Stomach (tissue), 9 donors: ENCODE measurements around the gene PTCH2. TPM values are rescaled to one million over a fixed set of nuclear protein-coding genes. Genes with fewer than 3 reads are reported as not detected.

Experiments
- DNase-seq, 2 donors: peaks; one replicate each; pipeline versions ENCODE4 v3.0.0 to v3.0.0-alpha.2; 2013 to 2019
- H3K27ac ChIP-seq, 5 donors: fragments of 200-600 bp in 4 of 5; sonication (generic) in 4 of 5; one replicate each; pipeline ENCODE4 v1.5.1; 2013 to 2019; ENCODE audit warnings: mild to moderate bottlenecking in 1 of 5, moderate library complexity in 1 of 5
- H3K27me3 ChIP-seq, 3 donors: fragments of 200-600 bp; sonication (generic); one replicate each; pipeline ENCODE4 v1.5.1; 2017 to 2019; ENCODE audit warnings: mixed run types in 1 of 3
- H3K36me3 ChIP-seq, 4 donors: fragments of 200-600 bp; sonication (generic); 1 replicate in 3 of 4; 2 replicates in 1 of 4; pipeline ENCODE4 v1.5.1; 2016 to 2019
- H3K4me1 ChIP-seq, 4 donors: fragments of 200-600 bp; sonication (generic); one replicate each; pipeline ENCODE4 v1.5.1; 2016 to 2019
- H3K4me3 ChIP-seq, 4 donors: fragments of 200-600 bp; sonication (generic) in 3 of 4; one replicate each; pipeline ENCODE4 v1.5.1; 2016 to 2019; ENCODE audit warnings: mild to moderate bottlenecking in 1 of 4
- H3K9me3 ChIP-seq, 4 donors: fragments of 200-600 bp; sonication (generic); one replicate each; pipeline ENCODE4 v1.5.1; 2016 to 2019
- EP300 ChIP-seq: sonication (generic); formaldehyde crosslinking; IDR thresholded peaks from one replicate; pipeline ENCODE4 v1.6.1; 2017; ENCODE audit warnings: antibody characterized with exemption
- POLR2A ChIP-seq, 4 donors: fragments of 450-650 bp; IDR thresholded peaks; one replicate each; pipeline ENCODE4 v1.6.1; 2016; ENCODE audit warnings: antibody characterized with exemption in 4 of 4, control low read depth in 2 of 4, mild to moderate bottlenecking in 1 of 4, moderate library complexity in 1 of 4
- POLR2AphosphoS5 ChIP-seq, 3 donors: sonication (generic); formaldehyde crosslinking; IDR thresholded peaks; one replicate each; pipeline ENCODE4 v1.6.1; 2016; ENCODE audit warnings: antibody characterized with exemption in 3 of 3
- WGBS, 5 donors: extraction: QIAGEN DNeasy Blood & Tissue Kit in 3 of 5; methylation state at CpG; one replicate each; pipeline versions ENCODE4 v1.1.5 to v1.1.7; 2013 to 2018; 5-methylcytosine and 5-hydroxymethylcytosine counted together
- intact Hi-C: fragments of 100-400 bp; cut with DNase I; formaldehyde crosslinking; loops from one replicate; pipeline ENCODE4 v1.15.1; 2023; ENCODE audit warnings: low total_unique reads
- polyA plus RNA-seq, 3 donors: library from polyadenylated mRNA; stranded (reverse); fragments of 200-250 nt; gene quantifications; one replicate each; pipeline ENCODE4 v1.2.3, GENCODE V29; 2013
- total RNA-seq, 5 donors: library from RNA; depleted of rRNA; stranded (reverse); fragments of >200 nt; gene quantifications; one replicate each; pipeline versions ENCODE4 v1.1.0 to v1.2.3, GENCODE V29; 2014 to 2016
- TF ChIP-seq, protein P1 (sequence below), 7 experiments: fragments of 450-650 bp in 4 of 7; fragments of 200-600 bp in 3 of 7; sonication (generic) in 3 of 7; IDR thresholded peaks; one replicate each; pipeline ENCODE4 v1.5.1; 2016 to 2019; ENCODE audit warnings: antibody characterized with exemption in 7 of 7, control low read depth in 2 of 7, mild to moderate bottlenecking in 1 of 7
- donor health status: healthy with polysubstance abuse.
- donor health status: Bipolar disorder and iron deficiency.
- donor health status: healthy.

The PTCH2 gene
- total and polyA plus RNA-seq, 8 donors = under 0.01 to 2.3 (median 0.40) TPM; not detected in 2

DNA sequence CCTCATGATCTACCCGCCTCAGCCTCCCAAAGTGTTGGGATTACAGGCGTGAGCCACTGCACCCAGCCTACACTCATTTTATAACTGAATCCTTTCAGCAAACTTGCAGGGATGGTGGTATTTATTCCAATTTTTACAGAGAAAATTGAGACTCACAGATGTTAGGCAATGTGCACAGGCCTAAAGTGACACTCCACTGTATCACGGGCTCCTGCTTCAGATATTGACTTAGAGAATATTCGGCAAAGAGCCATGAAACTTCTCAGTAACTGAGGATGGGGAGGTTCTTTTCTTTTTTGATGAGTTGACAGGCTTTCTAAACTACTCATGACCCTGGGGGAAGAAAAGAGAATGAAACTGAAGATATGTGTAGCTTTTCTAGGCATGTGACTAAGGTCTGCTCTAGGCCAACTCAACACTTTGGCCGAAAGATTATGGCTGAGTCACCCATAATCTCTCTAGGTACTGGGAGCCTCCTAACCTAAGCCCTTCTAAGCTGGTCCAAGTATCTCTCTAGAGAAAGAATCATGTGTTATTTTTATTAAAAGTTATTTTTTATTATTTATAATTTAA is 19.9 kb upstream of the PTCH2 start:
- Histone ChIP-seq H3K27me3 (no peaks in the 10 kb centered on the region), H3K4me1 (no peaks in the 10 kb centered on the region), H3K27ac (no peak overlapping the region), H3K4me3 (no peak overlapping the region), H3K9me3 (no peaks in the 10 kb centered on the region), H3K36me3 (peaks cover 0 to 45% (median 31%) of the 10 kb centered on the region in 4 donors)
- no peak for DNase-seq
- intact Hi-C loops = no loop called here
- no peak for TF ChIP-seq POLR2A (IDR thresholded peaks at IDR 0.05)
- no peak for TF ChIP-seq EP300
- TF ChIP-seq, protein P1, sequence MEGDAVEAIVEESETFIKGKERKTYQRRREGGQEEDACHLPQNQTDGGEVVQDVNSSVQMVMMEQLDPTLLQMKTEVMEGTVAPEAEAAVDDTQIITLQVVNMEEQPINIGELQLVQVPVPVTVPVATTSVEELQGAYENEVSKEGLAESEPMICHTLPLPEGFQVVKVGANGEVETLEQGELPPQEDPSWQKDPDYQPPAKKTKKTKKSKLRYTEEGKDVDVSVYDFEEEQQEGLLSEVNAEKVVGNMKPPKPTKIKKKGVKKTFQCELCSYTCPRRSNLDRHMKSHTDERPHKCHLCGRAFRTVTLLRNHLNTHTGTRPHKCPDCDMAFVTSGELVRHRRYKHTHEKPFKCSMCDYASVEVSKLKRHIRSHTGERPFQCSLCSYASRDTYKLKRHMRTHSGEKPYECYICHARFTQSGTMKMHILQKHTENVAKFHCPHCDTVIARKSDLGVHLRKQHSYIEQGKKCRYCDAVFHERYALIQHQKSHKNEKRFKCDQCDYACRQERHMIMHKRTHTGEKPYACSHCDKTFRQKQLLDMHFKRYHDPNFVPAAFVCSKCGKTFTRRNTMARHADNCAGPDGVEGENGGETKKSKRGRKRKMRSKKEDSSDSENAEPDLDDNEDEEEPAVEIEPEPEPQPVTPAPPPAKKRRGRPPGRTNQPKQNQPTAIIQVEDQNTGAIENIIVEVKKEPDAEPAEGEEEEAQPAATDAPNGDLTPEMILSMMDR (IDR thresholded peaks at IDR 0.05) = no peak
- TF ChIP-seq POLR2AphosphoS5 (IDR thresholded peaks at IDR 0.05) = no peak
- WGBS, 5 donors = 91 to 96% (median 93%) methylated on average over 5 of the region's 5 CpGs

GRCh38 chr1:44860891-44861425 is 17.9 kb upstream of the PTCH2 start:
- TF ChIP-seq POLR2AphosphoS5 (IDR thresholded peaks at IDR 0.05) (no peak), POLR2A (IDR thresholded peaks at IDR 0.05) (no peak), EP300 (no peak)
- TF ChIP-seq, protein P1 (IDR thresholded peaks at IDR 0.05) = no peak
- H3K27me3 ChIP-seq = no peaks in the 10 kb centered on the region
- 57 to 79% (median 65%) methylated on average over 1 of the region's 1 CpG for WGBS, 5 donors
- no peak overlapping the region for H3K27ac ChIP-seq
- no peaks in the 10 kb centered on the region for H3K9me3 ChIP-seq
- peaks cover 0 to 48% (median 27%) of the 10 kb centered on the region in 4 donors for H3K36me3 ChIP-seq
- DNase-seq = no peak
- intact Hi-C loops = no loop called here
- H3K4me3 ChIP-seq = no peak overlapping the region
- no peaks in the 10 kb centered on the region for H3K4me1 ChIP-seq

- H3K27ac ChIP-seq = no peak overlapping the region
Measured at GRCh38 chr1:44860331-44860730, 17.3 kb upstream of the PTCH2 start.

GRCh38 chr1:44857446-44857845 is 14.4 kb upstream of the PTCH2 start:
- no peaks in the 10 kb centered on the region for H3K4me1 ChIP-seq
- TF ChIP-seq EP300 (no peak), POLR2AphosphoS5 (IDR thresholded peaks at IDR 0.05) (no peak), POLR2A (IDR thresholded peaks at IDR 0.05) (no peak)
- TF ChIP-seq, protein P1 (IDR thresholded peaks at IDR 0.05) = no peak
- no peak overlapping the region for H3K27ac ChIP-seq
- intact Hi-C loops = no loop called here
- no peak overlapping the region for H3K4me3 ChIP-seq
- H3K36me3 ChIP-seq = peaks cover 0 to 44% (median 28%) of the 10 kb centered on the region in 4 donors
- no peak for DNase-seq
- 93 to 97% (median 96%) methylated on average over 7 of the region's 7 CpGs for WGBS, 5 donors
- no peaks in the 10 kb centered on the region for H3K9me3 ChIP-seq
- no peaks in the 10 kb centered on the region for H3K27me3 ChIP-seq

More at GRCh38 chr1:44860331-44860730, 17.3 kb upstream of the PTCH2 start:
- H3K9me3 ChIP-seq = no peaks in the 10 kb centered on the region
- H3K4me1 ChIP-seq = no peaks in the 10 kb centered on the region
- 73 to 100% (median 88%) methylated on average over 1 of the region's 1 CpG for WGBS, 5 donors
- TF ChIP-seq EP300 (no peak), POLR2A (IDR thresholded peaks at IDR 0.05) (no peak), POLR2AphosphoS5 (IDR thresholded peaks at IDR 0.05) (no peak)
- TF ChIP-seq, protein P1 (IDR thresholded peaks at IDR 0.05) = no peak
- H3K4me3 ChIP-seq = no peak overlapping the region
- intact Hi-C loops = no loop called here
- no peaks in the 10 kb centered on the region for H3K27me3 ChIP-seq
- no peak for DNase-seq
- peaks cover 0 to 52% (median 30%) of the 10 kb centered on the region in 4 donors for H3K36me3 ChIP-seq
